SK-N-SH treated with all-trans-retinoic acid at 6 μM for 48 hours (cell line): ENCODE data around the gene LRRC43.

Experiments used
- BACH2 ChIP-seq: fragments of 250-450 bp; sonication (Bioruptor Pico); IDR thresholded peaks from 2 replicates; pipeline ENCODE4 v1.9.0; 2021; ENCODE audit warnings: mild to moderate bottlenecking, borderline replicate concordance
- CSRNP3 ChIP-seq: fragments of 250-450 bp; sonication (Bioruptor Pico); IDR thresholded peaks from 2 replicates; pipeline ENCODE4 v1.5.1; 2021; ENCODE audit warnings: mild to moderate bottlenecking, moderate library complexity
- ISL1 ChIP-seq: fragments of 250-450 bp; sonication (Bioruptor Pico); IDR thresholded peaks from 2 replicates; pipeline ENCODE4 v2.1.2; 2022; ENCODE audit warnings: mild to moderate bottlenecking, moderate library complexity

- TF ChIP-seq CSRNP3 (CRISPR knock-in tag) = no peak
- no peak for TF ChIP-seq BACH2
- no peak for TF ChIP-seq ISL1 (CRISPR knock-in tag)
These were observed 9.5 kb downstream of the LRRC43 start for GRCh38 chr12:122192441-122192840.
